H1 (cell line): ENCODE measurements around the gene PPP2R2D. TPM values are rescaled to one million over a fixed set of nuclear protein-coding genes. Genes with fewer than 3 reads are reported as not detected.

Experiments
- CTCF ChIA-PET: fragments of 300-600 bp; sonication (Branson Sonifier 250); formaldehyde crosslinking; loops from one replicate; lab custom pipeline; 2021; ENCODE audit not compliant: partially characterized antibody; lab: Charles Lee
- POLR2A ChIA-PET: fragments of 300-600 bp; sonication (Branson Sonifier 250); formaldehyde crosslinking; loops from one replicate; lab custom pipeline; 2021; ENCODE audit warnings: inconsistent platforms; ENCODE audit not compliant: partially characterized antibody; lab: Charles Lee
- DNase-seq, 2 experiments: peaks; one replicate each; pipeline versions ENCODE4 v3.0.0 to v3.0.0-alpha.2; 2010 to 2022; ENCODE audit warnings: low spot score in 2 of 2, low read depth in 1 of 2, mixed read lengths in 1 of 2
- FAIRE-seq: peaks from 2 replicates; lab custom pipeline; 2011; peaks lifted over from hg19 to GRCh38; lab: Jason Lieb, UNC
- H2AFZ ChIP-seq: 2 replicates; pipeline ENCODE4 v1.8.1; 2012; ENCODE audit warnings: low read length, inconsistent platforms
- H2AK5ac ChIP-seq: 2 replicates; pipeline ENCODE4 v1.6.1; 2013; ENCODE audit warnings: low read depth, low read length
- H2BK120ac ChIP-seq: replicated peaks from 2 replicates; pipeline ENCODE3; 2013; ENCODE audit warnings: low read depth, low read length, inconsistent platforms
- H2BK12ac ChIP-seq: 2 replicates; pipeline ENCODE4 v1.6.1; 2013; ENCODE audit warnings: low read depth, low read length
- H2BK15ac ChIP-seq: 2 replicates; pipeline ENCODE4 v1.6.1; 2013; ENCODE audit warnings: low read length
- H2BK20ac ChIP-seq: 2 replicates; pipeline ENCODE4 v1.6.1; 2013; ENCODE audit warnings: low read length
- H2BK5ac ChIP-seq: 2 replicates; pipeline ENCODE4 v1.6.1; 2013; ENCODE audit warnings: low read depth, low read length
- H3K14ac ChIP-seq: 2 replicates; pipeline ENCODE4 v1.6.1; 2013; ENCODE audit warnings: inconsistent platforms; ENCODE audit not compliant: insufficient read length
- H3K18ac ChIP-seq: 2 replicates; pipeline ENCODE4 v1.6.1; 2013; ENCODE audit warnings: low read length; ENCODE audit errors: extremely low read depth
- H3K23ac ChIP-seq: 2 replicates; pipeline ENCODE4 v1.6.1; 2013; ENCODE audit warnings: inconsistent platforms; ENCODE audit not compliant: insufficient read length
- H3K23me2 ChIP-seq: 2 replicates; pipeline ENCODE4 v1.6.1; 2013; ENCODE audit warnings: low read depth, low read length
- H3K27ac ChIP-seq: 2 replicates; pipeline ENCODE4 v1.6.1; 2011; ENCODE audit warnings: low read depth, low read length, inconsistent platforms
- H3K27me3 ChIP-seq, 4 experiments: replicated peaks in 1 of 4; 1 replicate in 1 of 4; 2 replicates in 3 of 4; pipeline versions ENCODE4 v1.6.1 to v1.8.1; 2011 to 2013; ENCODE audit warnings: low read length in 3 of 4, mild to moderate bottlenecking in 3 of 4, inconsistent platforms in 2 of 4, mixed read lengths in 2 of 4, moderate library complexity in 1 of 4; ENCODE audit not compliant: control insufficient read depth in 3 of 4, insufficient read depth in 3 of 4; ENCODE audit errors: extremely low read depth in 1 of 4
- H3K36me3 ChIP-seq, 4 experiments: 2 replicates each; pipeline versions ENCODE4 v1.6.1 to v1.8.1; 2011 to 2013; ENCODE audit warnings: mild to moderate bottlenecking in 4 of 4, low read length in 3 of 4, moderate library complexity in 2 of 4, control low read depth in 1 of 4, inconsistent platforms in 1 of 4; ENCODE audit not compliant: insufficient read depth in 4 of 4, control insufficient read depth in 2 of 4
- H3K4ac ChIP-seq: replicated peaks from 2 replicates; pipeline ENCODE3; 2013; ENCODE audit warnings: low read length, low read depth, mixed read lengths, inconsistent platforms; ENCODE audit not compliant: insufficient read length
- H3K4me1 ChIP-seq, 4 experiments: replicated peaks in 1 of 4; 1 replicate in 1 of 4; 2 replicates in 3 of 4; pipeline versions ENCODE4 v1.6.1 to v1.8.1; 2011 to 2013; ENCODE audit warnings: low read length in 3 of 4, inconsistent platforms in 2 of 4, mixed read lengths in 1 of 4; ENCODE audit not compliant: insufficient read depth in 4 of 4, control insufficient read depth in 3 of 4
- H3K4me2 ChIP-seq, 2 experiments: 2 replicates each; pipeline versions ENCODE4 v1.6.1 to v1.8.1; 2011 to 2013; ENCODE audit warnings: low read depth in 2 of 2, low read length in 2 of 2, control low read depth in 1 of 2, inconsistent platforms in 1 of 2, mild to moderate bottlenecking in 1 of 2; ENCODE audit not compliant: insufficient read depth in 1 of 2
- H3K4me3 ChIP-seq, 4 experiments: fragments of 200-600, 300-600 bp in 1 of 4; sonication (generic), shearing (Covaris generic), sonication (Bioruptor Twin) in 1 of 4; 2 replicates each; pipeline versions ENCODE4 v1.5.1 to v1.8.1; 2011 to 2016; ENCODE audit warnings: low read length in 4 of 4, low read depth in 3 of 4, control low read depth in 2 of 4, inconsistent platforms in 2 of 4, mild to moderate bottlenecking in 2 of 4, mixed read lengths in 1 of 4, moderate library complexity in 1 of 4; ENCODE audit not compliant: insufficient read depth in 2 of 4; ENCODE audit errors: extremely low read depth in 1 of 4
- H3K56ac ChIP-seq: replicated peaks from 2 replicates; pipeline ENCODE3; 2013; ENCODE audit warnings: low read depth, mild to moderate bottlenecking, mixed read lengths, low read length, inconsistent platforms; ENCODE audit not compliant: insufficient read length
- H3K79me1 ChIP-seq: 2 replicates; pipeline ENCODE4 v1.6.1; 2013; ENCODE audit warnings: low read depth, low read length, control low read depth
- H3K79me2 ChIP-seq, 2 experiments: 2 replicates each; pipeline versions ENCODE4 v1.6.1 to v1.8.1; 2012 to 2013; ENCODE audit warnings: low read length in 2 of 2, mild to moderate bottlenecking in 2 of 2, inconsistent platforms in 1 of 2; ENCODE audit not compliant: insufficient read depth in 2 of 2, control insufficient read depth in 1 of 2
- H3K9ac ChIP-seq, 4 experiments: replicated peaks in 1 of 4; 1 replicate in 1 of 4; 2 replicates in 3 of 4; pipeline versions ENCODE4 v1.6.1 to v1.8.1; 2011 to 2013; ENCODE audit warnings: low read depth in 3 of 4, low read length in 3 of 4, control low read depth in 2 of 4, mild to moderate bottlenecking in 2 of 4, moderate library complexity in 2 of 4, inconsistent platforms in 1 of 4; ENCODE audit errors: extremely low read depth in 1 of 4
- H3K9me3 ChIP-seq, 2 experiments: 2 replicates each; pipeline versions ENCODE4 v1.6.1 to v1.8.1; 2012 to 2013; ENCODE audit warnings: mild to moderate bottlenecking in 2 of 2, moderate library complexity in 2 of 2, control low read depth in 1 of 2, inconsistent platforms in 1 of 2, low read depth in 1 of 2, low read length in 1 of 2, mixed read lengths in 1 of 2; ENCODE audit not compliant: insufficient read depth in 2 of 2
- H4K20me1 ChIP-seq, 2 experiments: replicated peaks in 1 of 2; 2 replicates each; pipeline versions ENCODE3 to v1.8.1; 2011 to 2013; ENCODE audit warnings: inconsistent platforms in 2 of 2, low read length in 2 of 2, mild to moderate bottlenecking in 1 of 2; ENCODE audit not compliant: insufficient read depth in 2 of 2, control insufficient read depth in 1 of 2
- H4K5ac ChIP-seq: 2 replicates; pipeline ENCODE4 v1.6.1; 2013; ENCODE audit warnings: low read length, low read depth, mixed read lengths, inconsistent platforms; ENCODE audit not compliant: insufficient read length
- H4K8ac ChIP-seq: 2 replicates; pipeline ENCODE4 v1.8.0; 2013; ENCODE audit warnings: mild to moderate bottlenecking, moderate library complexity, low read length, inconsistent platforms; ENCODE audit not compliant: insufficient read depth; ENCODE audit errors: extremely low read depth
- H4K91ac ChIP-seq: replicated peaks from 2 replicates; pipeline ENCODE3; 2013; ENCODE audit warnings: low read length, mixed read lengths, inconsistent platforms; ENCODE audit not compliant: insufficient read length
- CEBPB ChIP-seq: IDR thresholded peaks from 2 replicates; pipeline ENCODE4 v1.6.1; 2012; ENCODE audit warnings: low read depth, low read length
- CHD1 ChIP-seq: IDR thresholded peaks from 2 replicates; pipeline ENCODE4 v1.6.1; 2012; ENCODE audit warnings: low read depth, low read length, improper control_type of control experiment
- HDAC6 ChIP-seq: IDR thresholded peaks from one replicate; pipeline ENCODE4 v1.7.1; 2012; ENCODE audit warnings: low read depth, mild to moderate bottlenecking, inconsistent platforms, low read length, moderate library complexity
- RFX5 ChIP-seq: IDR thresholded peaks from 2 replicates; pipeline ENCODE4 v1.6.1; 2011; ENCODE audit warnings: low read depth, low read length, improper control_type of control experiment, borderline replicate concordance
- TAF7 ChIP-seq: optimal IDR thresholded peaks from 2 replicates; pipeline ENCODE3; 2011; ENCODE audit warnings: low read depth, mild to moderate bottlenecking, inconsistent platforms, low read length, moderate library complexity, borderline replicate concordance
- whole genome bisulfite sequencing, 2 experiments: shearing (Covaris generic) in 1 of 2; methylation state at CpG; one replicate each; pipeline versions ENCODE4 v1.1.6 to v1.1.7; 2013 to 2015; ENCODE audit warnings: low lambda C conversion rate in 2 of 2, mixed read lengths in 2 of 2, inconsistent platforms in 1 of 2, low coverage in 1 of 2, missing lambda C conversion rate in 1 of 2; ENCODE audit not compliant: insufficient replicate concordance in 2 of 2, insufficient coverage in 1 of 2, insufficient read length in 1 of 2; ENCODE audit errors: extremely low coverage in 1 of 2, missing lambda C conversion rate in 1 of 2; 5-methylcytosine and 5-hydroxymethylcytosine counted together
- polyA plus RNA-seq, 7 experiments: library from polyadenylated mRNA; depleted of rRNA in 3 of 7; stranded (reverse) in 5 of 7; unstranded in 2 of 7; fragments of >200 nt in 5 of 7; fragments of 200-250 nt in 2 of 7; gene quantifications; 1 replicate in 5 of 7; 2 replicates in 1 of 7; 4 replicates in 1 of 7; pipeline versions ENCODE4 v1.2.1 to v1.2.3, GENCODE V29; 2011 to 2013; ENCODE audit warnings: missing spikeins in 2 of 7, mixed read lengths in 2 of 7
- total RNA-seq: library from RNA; stranded (reverse); fragmentation: NEBNext Ultra II Directional; extraction: Animal tissue kit (Norgen Biotek cat#: 25700); gene quantifications from 2 replicates; pipeline ENCODE4 v1.2.1, GENCODE V29; 2021
- TF ChIP-seq, protein P1 (sequence below): IDR thresholded peaks from 2 replicates; pipeline ENCODE4 v1.6.1; 2012; ENCODE audit warnings: inconsistent platforms
- TF ChIP-seq, protein P2 (sequence below): IDR thresholded peaks from 2 replicates; pipeline ENCODE4 v1.6.1; 2012; ENCODE audit warnings: inconsistent platforms
- TF ChIP-seq, protein P3 (sequence below), 3 experiments: IDR thresholded peaks; 1 replicate in 2 of 3; 2 replicates in 1 of 3; pipeline versions ENCODE4 v1.5.1 to v1.6.1; 2011; ENCODE audit warnings: low read length in 3 of 3, mild to moderate bottlenecking in 3 of 3, inconsistent platforms in 2 of 3, low read depth in 1 of 3, moderate library complexity in 1 of 3; ENCODE audit not compliant: insufficient read depth in 1 of 3; ENCODE audit errors: control extremely low read depth in 1 of 3

Gene PPP2R2D
- total and polyA plus RNA-seq, 2 of the 8 experiments (the other 6 are each of a cell fraction or from before 2014, with no cell fraction given), result 25.4 to 32.8 TPM

DNA sequence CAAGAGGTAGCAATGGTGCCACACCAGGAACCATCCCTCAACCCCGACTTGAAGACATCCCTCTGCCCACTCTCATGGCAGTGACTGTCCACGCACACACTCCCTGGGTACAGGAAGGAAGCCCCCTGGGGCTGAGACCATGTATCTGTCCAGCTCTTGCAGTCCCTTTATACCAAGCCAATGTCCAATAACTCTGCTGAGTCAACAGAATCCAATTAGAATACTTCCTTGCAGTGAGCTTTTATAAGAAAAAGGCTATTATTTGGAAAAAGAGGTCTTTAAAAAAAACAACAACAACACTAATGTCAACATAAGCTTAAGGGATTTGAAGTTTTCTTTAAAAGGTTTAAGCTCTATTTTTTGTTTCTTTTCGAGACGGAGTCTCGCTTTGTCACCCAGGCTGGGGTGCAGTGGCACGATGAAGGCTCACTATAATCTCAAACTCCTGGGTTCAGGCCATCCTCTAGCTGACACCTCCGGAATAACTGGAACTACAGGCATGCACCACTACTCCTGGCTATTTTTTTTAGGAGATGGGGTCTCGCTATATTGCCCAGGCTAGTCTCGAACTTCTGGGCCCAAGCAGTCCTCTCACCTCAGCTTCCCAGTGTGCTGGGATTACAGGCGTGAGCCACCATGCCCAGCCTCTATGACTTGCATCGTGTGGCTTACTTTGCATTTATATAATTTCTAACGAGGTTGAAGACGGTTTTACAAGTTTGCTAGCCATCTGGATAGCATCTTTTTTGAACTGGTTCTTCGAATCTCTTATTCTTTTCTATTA is 73.4 kb downstream of the PPP2R2D start:
- 78% methylated on average over 14 of the region's 14 CpGs; no CpG with 5 or more reads in 1 of the 2 experiments for WGBS, 2 experiments
- no peak overlapping the region for H2BK5ac ChIP-seq
- H4K8ac ChIP-seq, result no peak overlapping the region
- FAIRE-seq, result no peak
- no peak overlapping the region for H3K27ac ChIP-seq
- peaks cover 14 to 55% of the 10 kb centered on the region in 2 experiments; a peak in 3 of 4 replicates for H3K79me2 ChIP-seq
- H3K4me3 ChIP-seq, result no peak overlapping the region
- H4K91ac ChIP-seq, result no peak overlapping the region
- no peak overlapping the region for H3K4ac ChIP-seq
- H4K5ac ChIP-seq, result no peak overlapping the region
- H4K20me1 ChIP-seq, result peaks cover 18 to 27% of the 10 kb centered on the region in 2 experiments
- no peak overlapping the region for H2BK12ac ChIP-seq
- H3K23me2 ChIP-seq, result no peaks in the 10 kb centered on the region; the same call in 1 of the 2 replicates
- no peak overlapping the region for H2AK5ac ChIP-seq
- H2BK20ac ChIP-seq, result no peak overlapping the region
- no peak for DNase-seq
- H3K9ac ChIP-seq, result no peak overlapping the region
- H2BK120ac ChIP-seq, result no peak overlapping the region
- no peak overlapping the region for H3K23ac ChIP-seq
- CTCF ChIA-PET, result interaction anchor here (1.1 to 4.7 kb wide), 5 partner anchors 13 to 890 kb away, joined by 3 to 22 read pairs (median 7); no protein-coding TSS in a partner anchor
- H3K4me1 ChIP-seq, result peaks cover 6 to 8% (median 6%) of the 10 kb centered on the region in 4 experiments
- peaks cover 3 to 33% (median 17%) of the 10 kb centered on the region in 4 experiments for H3K36me3 ChIP-seq
- H3K79me1 ChIP-seq, result peaks cover 22% of the 10 kb centered on the region
- H3K56ac ChIP-seq, result no peak overlapping the region
- peaks cover 0 to 2% (median 0%) of the 10 kb centered on the region in 4 experiments; a peak in 1 of 7 replicates for H3K27me3 ChIP-seq
- no peak overlapping the region for H2AFZ ChIP-seq
- H3K4me2 ChIP-seq, result no peak overlapping the region
- no peak overlapping the region for H3K18ac ChIP-seq
- H3K9me3 ChIP-seq, result no peaks in the 10 kb centered on the region
- no peak overlapping the region for H2BK15ac ChIP-seq
- H3K14ac ChIP-seq, result no peak overlapping the region
- POLR2A ChIA-PET, result interaction anchor here (1.3 to 3.4 kb wide), 2 partner anchors 9 to 12 kb away, joined by 3 to 20 read pairs; no protein-coding TSS in a partner anchor
- TF ChIP-seq CHD1, result no peak
- no peak for TF ChIP-seq RFX5
- TF ChIP-seq, protein P1, sequence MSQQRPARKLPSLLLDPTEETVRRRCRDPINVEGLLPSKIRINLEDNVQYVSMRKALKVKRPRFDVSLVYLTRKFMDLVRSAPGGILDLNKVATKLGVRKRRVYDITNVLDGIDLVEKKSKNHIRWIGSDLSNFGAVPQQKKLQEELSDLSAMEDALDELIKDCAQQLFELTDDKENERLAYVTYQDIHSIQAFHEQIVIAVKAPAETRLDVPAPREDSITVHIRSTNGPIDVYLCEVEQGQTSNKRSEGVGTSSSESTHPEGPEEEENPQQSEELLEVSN, result no peak
- TF ChIP-seq TAF7, result no peak
- TF ChIP-seq, protein P2, sequence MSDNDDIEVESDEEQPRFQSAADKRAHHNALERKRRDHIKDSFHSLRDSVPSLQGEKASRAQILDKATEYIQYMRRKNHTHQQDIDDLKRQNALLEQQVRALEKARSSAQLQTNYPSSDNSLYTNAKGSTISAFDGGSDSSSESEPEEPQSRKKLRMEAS, result no peak
- no peak for TF ChIP-seq HDAC6
- TF ChIP-seq, protein P3, sequence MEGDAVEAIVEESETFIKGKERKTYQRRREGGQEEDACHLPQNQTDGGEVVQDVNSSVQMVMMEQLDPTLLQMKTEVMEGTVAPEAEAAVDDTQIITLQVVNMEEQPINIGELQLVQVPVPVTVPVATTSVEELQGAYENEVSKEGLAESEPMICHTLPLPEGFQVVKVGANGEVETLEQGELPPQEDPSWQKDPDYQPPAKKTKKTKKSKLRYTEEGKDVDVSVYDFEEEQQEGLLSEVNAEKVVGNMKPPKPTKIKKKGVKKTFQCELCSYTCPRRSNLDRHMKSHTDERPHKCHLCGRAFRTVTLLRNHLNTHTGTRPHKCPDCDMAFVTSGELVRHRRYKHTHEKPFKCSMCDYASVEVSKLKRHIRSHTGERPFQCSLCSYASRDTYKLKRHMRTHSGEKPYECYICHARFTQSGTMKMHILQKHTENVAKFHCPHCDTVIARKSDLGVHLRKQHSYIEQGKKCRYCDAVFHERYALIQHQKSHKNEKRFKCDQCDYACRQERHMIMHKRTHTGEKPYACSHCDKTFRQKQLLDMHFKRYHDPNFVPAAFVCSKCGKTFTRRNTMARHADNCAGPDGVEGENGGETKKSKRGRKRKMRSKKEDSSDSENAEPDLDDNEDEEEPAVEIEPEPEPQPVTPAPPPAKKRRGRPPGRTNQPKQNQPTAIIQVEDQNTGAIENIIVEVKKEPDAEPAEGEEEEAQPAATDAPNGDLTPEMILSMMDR (IDR thresholded peaks at IDR 0.05; ENCODE audit: control extremely low read depth in 1 of 3, insufficient read depth in 1 of 3, low read depth in 1 of 3, low read length in 3 of 3), result no peak
- no peak for TF ChIP-seq CEBPB
